Measurements from ENCODE around the gene EVA1B.
A peak's percentile ranks its signal among the peaks of the same experiment; 100 is the strongest.

EVA1B gene

DNA sequence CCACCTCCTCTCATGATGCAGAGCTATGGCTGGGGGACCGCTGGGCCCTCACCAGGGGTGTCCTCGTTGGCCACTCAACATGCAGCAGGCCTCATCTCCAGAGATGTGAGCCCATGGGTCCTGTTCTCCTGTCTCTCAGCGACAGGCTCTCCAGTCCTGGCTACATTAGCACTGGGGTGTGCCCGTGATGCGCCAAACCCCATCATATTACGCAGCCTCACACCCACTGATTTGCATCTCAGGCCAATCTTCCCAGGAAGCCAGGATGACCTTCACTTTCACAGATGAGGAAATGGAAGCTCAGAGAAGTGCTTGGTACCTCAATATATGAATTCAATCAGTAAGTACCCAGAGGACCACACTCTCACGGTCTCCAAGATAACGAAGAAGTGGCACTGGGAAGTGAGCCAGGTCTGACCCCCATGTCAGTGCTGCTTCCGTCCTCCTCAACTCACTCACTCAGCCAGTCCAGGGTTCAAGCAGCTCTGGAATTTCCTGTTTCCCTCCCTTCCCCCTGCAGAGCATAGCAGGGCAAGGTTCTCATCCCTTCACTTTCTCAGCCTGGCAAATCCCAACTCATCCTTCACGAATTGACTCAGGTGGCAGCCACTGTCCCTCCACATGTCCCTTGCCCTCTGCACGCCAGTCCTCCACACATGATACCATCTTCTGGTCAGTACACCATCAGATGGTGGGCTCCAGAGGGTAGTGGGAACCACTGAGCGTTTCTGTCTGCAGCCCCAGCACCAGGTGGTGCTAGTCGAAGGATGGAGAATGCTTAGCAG is 28.9 kb upstream of the EVA1B start:
- Mint-ChIP-seq H3K4me1 (peaks cover 20% of the 10 kb centered on the region), H3K9me3 (no peaks in the 10 kb centered on the region), H3K4me3 (no peak overlapping the region), H3K27ac (peak overlapping the region; percentile 67), H3K36me3 (peaks cover 66% of the 10 kb centered on the region)
- ATAC-seq: no peak
- no peak for DNase-seq (ENCODE audit: low spot score in 2 of 2)

DNA sequence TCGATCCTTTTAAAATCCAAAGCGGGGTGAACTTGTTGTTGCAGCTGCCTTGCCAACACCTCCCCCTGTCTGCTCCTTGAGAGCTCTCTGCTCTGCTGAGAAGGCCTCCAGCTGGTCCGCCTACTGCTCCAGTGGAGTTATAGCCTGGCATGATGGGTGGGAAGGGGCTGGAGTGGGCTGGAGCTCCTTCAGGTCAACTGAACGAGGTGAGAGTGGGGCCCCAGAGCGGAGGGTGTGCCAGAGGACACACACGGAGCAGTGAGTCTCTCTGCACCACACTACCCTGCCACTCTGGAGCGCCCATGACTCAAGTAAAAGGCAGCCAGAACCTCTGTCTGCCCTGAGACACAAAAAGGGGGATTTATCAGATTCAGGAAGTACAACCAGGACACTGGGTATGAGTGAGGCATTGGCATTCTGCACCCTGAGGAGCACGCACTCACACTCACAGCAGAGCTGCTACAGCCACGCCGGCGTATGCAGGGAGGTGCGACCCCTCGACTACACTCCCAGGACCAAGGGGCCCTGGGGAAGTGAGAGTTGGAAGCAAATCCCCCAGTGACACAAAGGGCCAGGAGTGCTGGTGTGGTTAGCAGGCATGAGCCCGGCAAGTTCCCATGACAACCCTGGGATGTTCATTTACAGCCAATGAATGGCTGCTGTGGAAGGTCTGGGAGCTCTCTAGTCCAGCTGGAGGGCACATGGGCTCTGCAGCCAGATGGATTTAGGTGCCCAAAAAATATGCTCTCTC is 28.0 kb upstream of the EVA1B start:
- ATAC-seq: peak; percentile 3
- H3K4me1 Mint-ChIP-seq: peaks cover 20% of the 10 kb centered on the region
- H3K4me3 Mint-ChIP-seq: no peak overlapping the region
- H3K27ac Mint-ChIP-seq: peak overlapping the region; percentile 69
- peaks cover 65% of the 10 kb centered on the region for H3K36me3 Mint-ChIP-seq
- H3K9me3 Mint-ChIP-seq: no peaks in the 10 kb centered on the region
- no peak for DNase-seq (ENCODE audit: low spot score in 2 of 2)

DNA sequence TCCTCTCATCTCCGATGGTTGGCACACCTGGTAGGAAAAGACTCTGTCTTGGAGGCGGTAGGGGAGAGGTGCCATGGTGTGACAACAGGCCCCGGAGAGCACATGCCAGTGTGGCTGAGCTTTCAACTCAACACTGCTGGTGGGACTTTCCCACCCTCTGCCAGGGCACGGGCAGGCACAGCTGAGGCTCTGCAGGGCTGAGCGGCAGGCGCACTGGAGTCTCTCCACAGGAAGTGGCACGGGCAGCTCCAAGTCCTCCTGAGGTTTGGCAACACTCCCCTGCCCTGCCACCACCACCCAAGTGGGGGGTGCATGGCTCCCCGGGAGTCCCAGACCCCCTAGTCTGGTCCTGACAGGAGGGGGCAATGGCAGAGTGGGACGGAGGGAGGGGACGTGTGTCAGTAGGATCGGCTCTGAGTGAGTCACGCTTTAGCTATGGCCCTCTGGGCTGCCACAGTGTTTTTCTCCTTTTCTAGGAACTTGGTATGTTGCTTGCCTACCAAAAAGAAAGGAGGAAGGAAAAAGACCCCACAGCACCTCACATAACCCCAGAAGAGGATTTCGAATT is 27.3 kb upstream of the EVA1B start:
- peak overlapping the region; percentile 16 for H3K4me3 Mint-ChIP-seq
- H3K36me3 Mint-ChIP-seq: peaks cover 66% of the 10 kb centered on the region
- H3K27ac Mint-ChIP-seq: peak overlapping the region; percentile 69
- DNase-seq (ENCODE audit: low spot score in 2 of 2) (no peak), ATAC-seq (peak; percentile 84)
- no peaks in the 10 kb centered on the region for H3K9me3 Mint-ChIP-seq
- H3K4me1 Mint-ChIP-seq: peaks cover 20% of the 10 kb centered on the region

DNA sequence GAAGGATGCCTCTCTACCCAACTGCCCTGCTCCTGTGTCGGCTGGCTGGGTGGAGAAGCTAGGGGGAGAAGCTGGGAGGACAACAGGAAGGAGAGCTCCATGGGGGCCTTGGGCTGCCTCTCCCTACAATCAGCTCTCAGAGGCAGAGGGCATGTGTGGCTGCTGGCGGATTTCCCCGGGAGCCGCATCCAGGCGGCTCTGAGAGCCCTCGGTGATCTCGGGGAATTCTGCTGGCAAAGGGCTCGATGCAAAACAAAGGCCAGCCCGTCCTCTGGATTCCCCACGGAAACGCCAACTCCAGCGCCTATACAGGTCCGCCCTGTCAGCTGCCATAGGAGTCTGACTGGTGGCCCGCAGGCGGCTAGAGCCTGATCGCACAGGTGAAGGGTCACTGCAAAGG is 26.4 kb upstream of the EVA1B start:
- ATAC-seq (no peak), DNase-seq (ENCODE audit: low spot score in 2 of 2) (no peak)
- peaks cover 66% of the 10 kb centered on the region for H3K36me3 Mint-ChIP-seq
- H3K9me3 Mint-ChIP-seq: no peaks in the 10 kb centered on the region
- H3K4me1 Mint-ChIP-seq: peaks cover 20% of the 10 kb centered on the region
- no peak overlapping the region for H3K4me3 Mint-ChIP-seq
- no peak overlapping the region for H3K27ac Mint-ChIP-seq

DNA sequence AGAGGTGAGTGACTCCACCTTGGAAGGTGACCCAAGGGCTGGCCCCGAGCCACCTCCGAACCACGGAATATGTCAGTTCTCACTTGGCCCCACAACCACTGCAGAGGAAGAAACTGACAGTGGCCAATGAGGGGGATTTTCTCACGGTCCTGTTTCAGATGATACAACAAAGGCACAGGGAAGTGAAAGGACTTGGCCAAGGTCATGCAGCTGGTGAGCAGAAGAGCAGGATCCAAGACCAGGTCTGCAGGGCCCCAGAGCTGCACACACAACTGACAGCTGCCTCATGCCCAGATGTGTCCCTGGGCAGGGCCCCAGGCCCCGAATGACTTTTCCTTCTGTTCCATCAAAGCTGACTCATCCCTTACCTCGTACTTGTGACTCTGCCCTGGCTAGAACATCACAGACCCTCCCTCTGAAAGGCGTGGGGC is 25.8 kb upstream of the EVA1B start:
- DNase-seq (ENCODE audit: low spot score in 2 of 2) (no peak), ATAC-seq (peak; percentile 16)
- no peak overlapping the region for H3K27ac Mint-ChIP-seq
- peaks cover 67% of the 10 kb centered on the region for H3K36me3 Mint-ChIP-seq
- peaks cover 20% of the 10 kb centered on the region for H3K4me1 Mint-ChIP-seq
- H3K9me3 Mint-ChIP-seq: no peaks in the 10 kb centered on the region
- H3K4me3 Mint-ChIP-seq: no peak overlapping the region

DNA sequence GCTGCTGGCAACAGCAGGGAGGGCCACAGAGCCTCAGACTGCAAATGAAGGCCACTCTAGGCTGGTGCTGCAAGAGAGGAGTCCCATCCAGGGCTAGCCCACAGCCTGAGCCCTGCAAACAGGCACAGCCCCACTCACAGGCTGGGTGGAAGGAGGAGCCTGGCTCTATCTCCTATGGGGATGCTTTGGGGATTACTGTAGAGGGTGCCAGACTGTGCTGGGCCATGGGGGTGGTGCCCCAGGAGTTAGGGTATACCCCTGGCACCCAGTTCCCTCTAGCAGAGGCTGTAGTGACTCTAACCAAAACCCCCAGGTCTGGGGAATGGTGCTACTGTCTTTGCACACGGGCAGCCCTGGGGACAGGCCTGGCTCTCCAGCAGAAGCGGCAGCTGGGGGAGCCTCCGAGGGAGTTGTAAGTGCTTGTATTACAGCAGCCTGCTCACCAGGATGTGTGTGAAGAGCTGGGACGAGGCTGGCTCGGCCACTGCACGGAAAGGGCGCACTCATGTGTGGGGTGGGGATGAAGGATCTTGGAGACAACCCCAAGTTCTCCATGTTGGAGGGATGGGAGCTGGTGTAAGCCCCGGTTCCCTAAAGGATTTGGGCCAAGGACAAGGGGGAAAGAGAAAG is 23.4 kb upstream of the EVA1B start:
- Mint-ChIP-seq H3K27ac (peak overlapping the region; percentile 40), H3K36me3 (peaks cover 57% of the 10 kb centered on the region), H3K4me3 (no peak overlapping the region), H3K9me3 (no peaks in the 10 kb centered on the region), H3K4me1 (peaks cover 14% of the 10 kb centered on the region)
- ATAC-seq (no peak), DNase-seq (ENCODE audit: low spot score in 2 of 2) (no peak)

DNA sequence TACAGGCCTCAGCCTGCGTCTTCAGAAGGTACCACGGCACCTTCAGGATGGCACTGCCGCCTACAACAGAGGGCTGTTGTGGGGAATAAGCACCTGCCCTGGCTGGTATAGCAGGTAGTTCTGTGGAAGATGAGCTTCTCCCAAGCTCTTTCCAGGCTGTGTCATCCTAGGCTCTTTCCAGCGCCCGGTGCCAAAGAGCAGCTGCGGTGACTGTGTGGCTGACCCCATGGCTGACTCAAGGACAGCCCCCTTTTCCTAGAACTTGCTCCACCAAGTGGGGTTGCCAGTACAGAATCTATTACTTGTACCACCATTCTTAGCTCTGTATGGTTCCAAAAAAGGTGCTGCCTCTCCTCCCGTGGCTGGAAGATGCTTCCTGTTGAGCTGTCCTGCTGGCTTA is 21.9 kb upstream of the EVA1B start:
- Mint-ChIP-seq H3K36me3 (peaks cover 68% of the 10 kb centered on the region), H3K4me3 (no peak overlapping the region), H3K9me3 (no peaks in the 10 kb centered on the region), H3K4me1 (peaks cover 2% of the 10 kb centered on the region), H3K27ac (peak overlapping the region; percentile 40)
- DNase-seq (ENCODE audit: low spot score in 2 of 2) (no peak), ATAC-seq (no peak)

DNA sequence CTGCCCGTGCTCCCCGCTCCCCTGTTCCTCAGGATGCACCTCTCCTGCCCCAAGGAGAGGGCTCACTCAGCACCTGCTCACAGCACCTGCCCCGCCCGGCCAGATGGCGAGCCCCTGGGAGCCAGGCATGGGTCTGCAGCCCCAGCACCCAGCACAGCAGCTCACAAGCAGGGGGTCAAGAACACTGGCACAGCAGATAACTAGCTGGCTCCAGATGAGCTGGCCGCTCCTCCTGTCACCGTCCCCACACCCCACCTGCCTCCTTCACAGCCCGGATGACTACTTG is 20.9 kb upstream of the EVA1B start:
- DNase-seq (ENCODE audit: low spot score in 2 of 2): no peak
- peaks cover 3% of the 10 kb centered on the region for H3K4me1 Mint-ChIP-seq
- H3K9me3 Mint-ChIP-seq: no peaks in the 10 kb centered on the region
- no peak overlapping the region for H3K4me3 Mint-ChIP-seq
- ATAC-seq: no peak
- peaks cover 72% of the 10 kb centered on the region for H3K36me3 Mint-ChIP-seq
- H3K27ac Mint-ChIP-seq: peak overlapping the region; percentile 40

DNA sequence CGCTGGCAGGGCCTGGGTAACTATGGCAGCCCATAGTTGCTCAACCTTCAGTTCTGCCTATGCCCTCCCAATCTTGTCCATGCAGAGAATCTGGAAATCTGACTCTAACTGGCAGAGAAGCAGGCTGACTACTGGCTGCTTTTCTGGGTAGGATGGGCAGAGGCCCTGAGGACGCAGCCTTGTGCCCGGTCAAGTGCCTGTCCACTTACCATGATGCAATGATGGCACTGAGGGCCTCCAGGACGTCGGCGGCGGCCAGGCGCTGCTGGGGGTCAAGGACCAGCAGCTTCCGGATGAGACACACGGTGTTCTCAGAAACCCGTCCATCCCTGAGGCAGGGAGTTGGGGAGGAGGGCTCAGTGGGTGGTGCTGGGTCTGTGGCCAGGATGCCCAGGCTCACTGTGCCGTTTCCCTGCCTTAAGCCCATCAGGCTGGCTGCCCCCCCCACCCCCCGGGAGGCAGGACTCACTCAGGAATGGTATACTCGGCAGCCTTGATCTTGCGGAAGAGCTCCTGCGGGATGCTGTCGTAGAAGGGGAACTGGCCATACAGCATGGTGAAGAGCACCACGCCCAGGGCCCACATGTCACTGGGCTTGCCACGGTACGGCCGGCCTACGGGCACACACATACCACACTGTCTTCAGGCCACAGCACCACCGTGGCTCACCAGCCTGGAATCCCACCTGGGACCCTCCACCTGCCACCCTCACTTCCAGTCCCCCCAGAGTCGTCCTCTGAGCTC is 20.4 kb upstream of the EVA1B start:
- peaks cover 67% of the 10 kb centered on the region for H3K36me3 Mint-ChIP-seq
- no peak overlapping the region for H3K4me3 Mint-ChIP-seq
- H3K4me1 Mint-ChIP-seq: peaks cover 9% of the 10 kb centered on the region
- DNase-seq (ENCODE audit: low spot score in 2 of 2) (no peak), ATAC-seq (no peak)
- peak overlapping the region; percentile 40 for H3K27ac Mint-ChIP-seq
- no peaks in the 10 kb centered on the region for H3K9me3 Mint-ChIP-seq

DNA sequence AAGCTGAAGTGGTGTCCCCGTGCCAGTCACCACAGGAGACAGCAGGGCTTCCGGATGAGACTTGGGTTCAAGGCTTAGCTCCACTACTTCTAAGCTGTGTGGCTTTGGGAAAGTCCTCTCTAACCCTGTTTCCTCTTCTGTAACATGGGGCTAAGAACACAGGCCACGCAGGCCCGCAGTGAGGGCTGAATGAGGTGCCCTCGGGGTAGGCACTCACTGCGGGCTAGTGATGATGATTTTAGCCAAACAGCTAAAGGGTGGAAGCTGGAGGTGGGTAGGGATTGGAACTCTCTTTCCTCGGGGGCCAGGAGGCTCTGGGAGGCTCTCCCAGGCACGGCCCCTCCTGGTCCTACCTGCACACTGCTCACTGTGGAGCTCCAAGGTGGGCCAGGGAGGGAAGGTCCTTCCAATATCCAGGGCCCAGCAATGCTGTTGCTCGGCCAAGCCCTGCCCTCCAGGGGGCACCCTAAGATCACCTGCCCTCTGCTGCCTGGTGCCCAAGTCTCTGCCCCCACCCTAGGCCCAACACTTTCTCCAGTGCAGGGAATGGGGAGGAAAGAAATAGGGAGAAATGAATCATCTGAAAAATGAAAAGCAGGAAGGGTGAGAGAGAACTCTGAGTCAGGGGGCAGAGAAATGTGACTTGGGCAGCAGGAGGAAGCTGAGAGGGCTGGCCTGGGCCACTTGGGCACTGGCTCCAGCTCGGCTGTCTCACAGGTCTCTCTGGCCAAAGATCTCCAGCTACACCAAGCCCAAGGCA is 19.2 kb upstream of the EVA1B start:
- ATAC-seq (peak; percentile 71), DNase-seq (ENCODE audit: low spot score in 2 of 2) (no peak)
- Mint-ChIP-seq H3K4me1 (peaks cover 10% of the 10 kb centered on the region), H3K36me3 (peaks cover 55% of the 10 kb centered on the region), H3K9me3 (no peaks in the 10 kb centered on the region), H3K4me3 (no peak overlapping the region), H3K27ac (no peak overlapping the region)

DNA sequence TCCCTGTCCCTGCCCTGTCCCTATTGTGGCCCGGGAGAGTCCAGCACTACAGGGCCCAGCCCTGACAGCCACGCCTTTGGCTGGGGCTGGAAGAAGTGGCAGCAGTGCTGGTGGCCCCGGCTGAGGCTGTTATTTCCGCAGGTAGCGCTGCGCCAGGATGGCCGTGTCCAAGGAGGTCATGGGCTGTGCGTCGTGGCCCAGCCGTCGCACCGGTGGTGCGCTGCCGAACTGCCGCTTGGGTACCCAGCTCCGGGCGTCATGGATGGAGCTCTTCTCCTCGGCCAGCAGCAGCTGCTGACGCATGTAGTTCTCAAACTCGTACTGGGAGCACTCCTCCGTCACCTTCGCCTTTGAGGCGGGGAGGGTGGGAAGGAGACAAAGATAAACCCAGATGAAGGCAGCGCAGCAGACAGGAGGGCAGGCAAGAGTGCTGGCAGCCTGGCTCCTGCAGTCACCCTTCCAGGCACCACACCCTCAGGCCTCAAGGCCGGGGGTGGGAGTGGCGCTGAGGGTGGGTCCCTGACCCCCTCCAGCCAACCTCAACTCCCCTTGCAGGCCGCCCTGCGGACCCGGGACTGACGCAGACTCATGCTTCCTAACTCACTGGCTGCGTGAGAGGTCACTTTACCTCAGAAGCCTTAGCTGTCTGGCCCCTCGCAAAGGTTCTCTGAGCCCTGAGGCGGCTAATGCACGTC is 18.3 kb upstream of the EVA1B start:
- ATAC-seq (no peak), DNase-seq (ENCODE audit: low spot score in 2 of 2) (no peak)
- Mint-ChIP-seq H3K36me3 (peaks cover 47% of the 10 kb centered on the region), H3K9me3 (no peaks in the 10 kb centered on the region), H3K4me3 (no peak overlapping the region), H3K27ac (no peak overlapping the region), H3K4me1 (peaks cover 10% of the 10 kb centered on the region)

DNA sequence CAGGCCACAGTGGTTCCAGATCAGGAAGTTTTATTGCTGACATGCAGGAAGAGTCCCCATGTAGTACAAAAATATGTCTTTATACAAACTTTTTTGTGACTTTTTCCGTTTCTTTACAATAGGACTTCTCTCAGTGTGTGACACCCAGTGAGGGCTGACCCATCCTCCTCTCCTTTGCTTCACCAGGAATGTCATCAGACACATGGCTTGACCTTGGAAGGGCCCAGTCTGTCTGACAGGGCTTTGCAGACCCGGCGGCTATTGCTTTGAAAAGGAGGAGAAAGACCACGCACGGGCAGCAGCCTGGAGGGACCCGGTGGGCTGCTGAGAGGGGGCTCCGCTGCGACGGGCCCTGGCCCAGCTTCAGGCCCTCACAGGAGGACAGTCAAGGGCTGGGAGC is 16.2 kb upstream of the EVA1B start:
- Mint-ChIP-seq H3K9me3 (no peaks in the 10 kb centered on the region), H3K27ac (no peak overlapping the region), H3K4me3 (no peak overlapping the region), H3K4me1 (peaks cover 10% of the 10 kb centered on the region), H3K36me3 (peaks cover 27% of the 10 kb centered on the region)
- DNase-seq (ENCODE audit: low spot score in 2 of 2): no peak
- ATAC-seq: no peak

DNA sequence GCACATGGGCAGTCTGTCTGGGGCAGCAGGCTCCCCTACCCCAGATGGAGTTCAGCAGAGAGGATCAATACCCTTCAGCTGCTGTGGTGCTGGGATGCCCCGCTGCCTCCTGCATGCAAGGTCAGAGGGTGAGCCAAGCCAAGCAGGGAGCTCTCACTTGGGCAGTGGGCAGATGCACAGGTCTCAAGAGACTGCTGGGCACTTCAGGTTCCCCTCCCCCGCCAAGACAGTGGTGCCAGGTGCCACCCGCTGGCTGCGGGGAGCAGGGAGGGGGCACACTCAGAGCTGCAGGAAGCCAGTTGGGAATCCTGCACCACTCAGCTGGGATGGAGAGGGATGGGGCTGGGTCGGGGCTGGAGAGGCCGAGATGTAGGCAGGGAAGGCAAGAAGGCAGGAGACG is 15.8 kb upstream of the EVA1B start:
- Mint-ChIP-seq H3K4me1 (peaks cover 10% of the 10 kb centered on the region), H3K4me3 (no peak overlapping the region), H3K9me3 (no peaks in the 10 kb centered on the region), H3K27ac (no peak overlapping the region), H3K36me3 (peaks cover 23% of the 10 kb centered on the region)
- no peak for ATAC-seq
- no peak for DNase-seq (ENCODE audit: low spot score in 2 of 2)

DNA sequence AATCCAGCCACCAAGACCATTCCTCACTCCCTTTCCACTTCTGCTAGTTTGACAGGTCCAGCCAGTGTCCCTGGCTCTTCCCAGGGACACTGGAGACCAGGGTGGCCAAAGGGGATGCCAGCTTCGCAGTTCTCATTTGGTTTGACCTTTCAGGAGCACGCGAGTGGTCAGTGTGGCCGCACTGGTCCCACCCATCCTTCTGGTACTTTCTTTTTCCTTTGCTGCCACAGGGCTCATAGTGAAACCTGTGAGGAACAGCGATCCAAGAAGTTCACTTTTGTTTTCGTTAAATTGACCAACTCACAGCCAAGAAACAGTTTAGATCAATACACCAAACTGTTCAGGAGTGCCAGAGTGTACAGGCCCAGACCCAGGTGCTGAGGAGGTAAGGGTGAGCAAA is 14.4 kb upstream of the EVA1B start:
- no peak for ATAC-seq
- no peak for DNase-seq (ENCODE audit: low spot score in 2 of 2)
- H3K27ac Mint-ChIP-seq: peak overlapping the region; percentile 14
- H3K9me3 Mint-ChIP-seq: no peaks in the 10 kb centered on the region
- no peak overlapping the region for H3K4me3 Mint-ChIP-seq
- H3K4me1 Mint-ChIP-seq: peaks cover 10% of the 10 kb centered on the region
- H3K36me3 Mint-ChIP-seq: peaks cover 15% of the 10 kb centered on the region
